Activated CD4-positive, alpha-beta T cell treated with anti-CD3 and anti-CD28 coated beads, Interleukin-2, amount 10 ng/mL, durations not matched to agents 24 days and 14 days (primary cell): ENCODE measurements around the gene UPP1. TPM values are rescaled to one million over a fixed set of nuclear protein-coding genes. Genes with fewer than 3 reads are reported as not detected.

Source experiments
- DNase-seq: peaks from one replicate; pipeline ENCODE4 v3.0.0; 2022
- H3K27ac Mint-ChIP-seq: one replicate; pipeline ENCODE4 v1.8.0; 2022; ENCODE audit warnings: mild to moderate bottlenecking, mixed read lengths
- H3K27me3 Mint-ChIP-seq: one replicate; pipeline ENCODE4 v1.8.0; 2022; ENCODE audit warnings: mixed read lengths
- H3K36me3 Mint-ChIP-seq: one replicate; pipeline ENCODE4 v1.8.0; 2022; ENCODE audit warnings: low read depth, mild to moderate bottlenecking, mixed read lengths
- H3K4me1 Mint-ChIP-seq: one replicate; pipeline ENCODE4 v1.8.0; 2021; ENCODE audit warnings: mixed read lengths
- H3K4me3 Mint-ChIP-seq: one replicate; pipeline ENCODE4 v1.8.0; 2022; ENCODE audit warnings: mild to moderate bottlenecking, moderate library complexity, mixed read lengths
- H3K9me3 Mint-ChIP-seq: one replicate; pipeline ENCODE4 v1.8.0; 2021; ENCODE audit warnings: mixed read lengths
- intact Hi-C: fragments of 100-400 bp; cut with micrococcal nuclease; formaldehyde crosslinking; loops from one replicate; pipeline ENCODE4 v1.15.1; 2023
- total RNA-seq: library from RNA; stranded (reverse); gene quantifications from 2 replicates; pipeline ENCODE4 v1.2.3, GENCODE V29; 2022

Gene UPP1
- 61.5 and 64.2 TPM in 2 replicates for total RNA-seq

DNA sequence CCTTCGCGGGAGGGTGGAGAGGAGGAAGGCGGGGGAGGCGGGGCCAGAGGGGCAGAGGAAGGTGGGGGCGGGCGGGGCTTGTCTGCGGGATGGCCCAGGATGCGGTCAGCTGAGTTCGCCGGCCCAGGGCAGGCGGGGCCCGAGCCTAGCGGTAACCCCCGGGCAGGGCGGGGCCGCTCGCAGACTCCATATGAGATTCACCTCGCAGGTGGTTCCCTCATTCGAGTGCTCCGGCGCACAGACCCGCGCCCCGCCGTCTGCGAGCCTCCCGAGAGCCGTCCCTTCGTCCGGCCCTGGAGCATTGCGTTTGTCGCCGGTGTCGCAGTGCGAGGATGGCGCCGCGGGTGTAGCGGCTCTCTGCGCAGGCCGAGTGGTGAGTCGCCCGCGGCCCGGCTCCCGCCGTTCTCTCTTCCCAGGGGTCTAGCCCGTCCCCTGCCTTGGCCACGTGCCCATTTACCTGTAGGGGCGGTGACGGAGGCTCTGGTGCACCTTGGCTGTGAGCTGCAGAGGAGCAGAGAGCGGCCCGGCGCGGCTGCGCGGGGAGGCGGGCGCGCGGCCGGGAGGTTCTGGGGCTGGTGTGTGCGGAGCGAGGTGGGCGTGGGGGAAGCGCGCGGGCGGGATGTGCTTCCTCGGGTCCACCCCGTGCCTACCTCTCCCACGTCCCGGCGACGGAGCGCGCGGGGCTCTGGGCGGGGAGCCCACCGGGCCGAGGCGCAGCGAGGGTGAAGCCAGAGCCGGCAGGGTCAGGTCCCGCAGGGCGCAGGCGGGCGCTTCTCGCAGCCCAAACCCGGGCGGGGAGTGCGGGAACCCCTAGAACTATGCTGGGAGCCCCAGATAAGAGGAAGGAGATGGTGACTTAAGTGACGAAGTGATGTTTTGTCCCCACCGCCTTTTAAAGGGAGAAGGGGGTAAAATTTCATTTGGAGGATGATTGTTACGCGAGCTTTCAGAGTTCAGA lies at the start of gene UPP1:
TSS of gene UPP1 (plus strand) at position 220 of the 958 bp plus-strand sequence. CDS start 5,519 bp downstream, outside the sequence.
- no peaks in the 10 kb centered on the region for H3K27me3 Mint-ChIP-seq
- peak; percentile 97 for DNase-seq
- H3K4me1 Mint-ChIP-seq: peaks cover 76% of the 10 kb centered on the region
- peak within 1 kb of the TSS; percentile 96 for H3K27ac Mint-ChIP-seq
- no peaks in the 10 kb centered on the region for H3K9me3 Mint-ChIP-seq
- H3K36me3 Mint-ChIP-seq: peaks cover 46% of the 10 kb centered on the region
- peak within 1 kb of the TSS; percentile 91 for H3K4me3 Mint-ChIP-seq
- intact Hi-C loops: loop anchor here (1.0 to 5.0 kb wide), 3 partner anchors 8 to 607 kb away; no protein-coding TSS in a partner anchor

DNA sequence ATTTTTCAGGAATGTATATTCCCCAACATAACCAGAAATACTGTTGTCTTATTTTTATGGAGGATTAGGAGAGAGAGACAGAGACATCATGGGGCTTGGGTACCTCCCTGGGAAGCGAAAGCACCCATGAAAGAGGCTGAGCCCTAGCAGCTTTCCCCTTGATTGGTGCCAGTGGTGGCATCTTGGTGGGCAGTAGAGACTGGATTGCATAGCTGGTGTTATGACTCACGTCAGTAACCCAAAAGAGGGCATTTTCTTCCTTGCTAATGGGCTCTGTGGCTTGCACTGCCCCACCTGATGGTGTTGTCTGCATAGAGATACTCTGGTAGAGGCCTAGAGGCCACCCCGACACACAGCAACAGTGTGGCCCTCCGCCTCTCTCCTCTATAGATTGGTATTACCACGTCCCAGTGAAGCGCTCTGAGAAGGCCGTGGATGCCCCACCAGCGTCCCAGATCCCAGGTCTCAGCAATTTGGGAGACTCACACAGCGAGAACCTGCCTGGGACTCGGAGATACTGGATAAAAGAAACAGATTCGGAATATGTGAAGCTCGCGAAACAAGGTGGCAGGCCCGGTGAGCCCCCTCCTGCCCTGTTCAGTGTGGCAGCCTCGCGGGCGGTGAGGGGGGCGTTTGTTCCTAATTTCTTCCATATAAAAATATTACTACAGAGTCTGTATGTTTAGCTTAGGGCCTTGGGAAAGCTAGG lies 48.0 kb upstream of the UPP1 start:
- peak overlapping the region; percentile 44 for H3K4me3 Mint-ChIP-seq
- no peaks in the 10 kb centered on the region for H3K36me3 Mint-ChIP-seq
- H3K9me3 Mint-ChIP-seq: no peaks in the 10 kb centered on the region
- H3K27ac Mint-ChIP-seq: peak overlapping the region; percentile 79
- H3K4me1 Mint-ChIP-seq: peaks cover 35% of the 10 kb centered on the region
- DNase-seq: no peak
- intact Hi-C loops: loop anchor here (1.0 kb wide), 1 partner anchor 44 kb away; no protein-coding TSS in a partner anchor
- peaks cover 27% of the 10 kb centered on the region for H3K27me3 Mint-ChIP-seq

- DNase-seq: no peak
- peak overlapping the region; percentile 79 for H3K27ac Mint-ChIP-seq
- H3K36me3 Mint-ChIP-seq: no peaks in the 10 kb centered on the region
- no peaks in the 10 kb centered on the region for H3K9me3 Mint-ChIP-seq
- peaks cover 35% of the 10 kb centered on the region for H3K4me1 Mint-ChIP-seq
- intact Hi-C loops: loop anchor here (1.0 kb wide), 1 partner anchor 44 kb away; no protein-coding TSS in a partner anchor
- H3K4me3 Mint-ChIP-seq: peak overlapping the region; percentile 44
- peaks cover 22% of the 10 kb centered on the region for H3K27me3 Mint-ChIP-seq
These were observed 47.5 kb upstream of the UPP1 start for GRCh38 chr7:48041653-48041970.

GRCh38 chr7:48042216-48042615 lies 46.8 kb upstream of the UPP1 start:
- intact Hi-C loops: no loop called here
- DNase-seq: no peak
- H3K4me1 Mint-ChIP-seq: peaks cover 36% of the 10 kb centered on the region

GRCh38 chr7:48042636-48043035 lies 46.4 kb upstream of the UPP1 start:
- DNase-seq: no peak
- no peaks in the 10 kb centered on the region for H3K36me3 Mint-ChIP-seq
- no peaks in the 10 kb centered on the region for H3K9me3 Mint-ChIP-seq
- H3K27ac Mint-ChIP-seq: peak overlapping the region; percentile 69
- H3K4me1 Mint-ChIP-seq: peaks cover 36% of the 10 kb centered on the region
- H3K27me3 Mint-ChIP-seq: peaks cover 12% of the 10 kb centered on the region
- intact Hi-C loops: no loop called here
- peak overlapping the region; percentile 30 for H3K4me3 Mint-ChIP-seq

More at GRCh38 chr7:48042216-48042615, 46.8 kb upstream of the UPP1 start:
- no peaks in the 10 kb centered on the region for H3K36me3 Mint-ChIP-seq
- H3K4me3 Mint-ChIP-seq: no peak overlapping the region
- no peaks in the 10 kb centered on the region for H3K9me3 Mint-ChIP-seq
- peaks cover 16% of the 10 kb centered on the region for H3K27me3 Mint-ChIP-seq
- peak overlapping the region; percentile 2 for H3K27ac Mint-ChIP-seq

GRCh38 chr7:48045195-48045765 lies 43.8 kb upstream of the UPP1 start:
- no peak for DNase-seq
- intact Hi-C loops: no loop called here
- peaks cover 37% of the 10 kb centered on the region for H3K4me1 Mint-ChIP-seq
- no peaks in the 10 kb centered on the region for H3K36me3 Mint-ChIP-seq
- H3K9me3 Mint-ChIP-seq: no peaks in the 10 kb centered on the region
- H3K27me3 Mint-ChIP-seq: no peaks in the 10 kb centered on the region
- peak overlapping the region; percentile 39 for H3K27ac Mint-ChIP-seq
- no peak overlapping the region for H3K4me3 Mint-ChIP-seq

DNA sequence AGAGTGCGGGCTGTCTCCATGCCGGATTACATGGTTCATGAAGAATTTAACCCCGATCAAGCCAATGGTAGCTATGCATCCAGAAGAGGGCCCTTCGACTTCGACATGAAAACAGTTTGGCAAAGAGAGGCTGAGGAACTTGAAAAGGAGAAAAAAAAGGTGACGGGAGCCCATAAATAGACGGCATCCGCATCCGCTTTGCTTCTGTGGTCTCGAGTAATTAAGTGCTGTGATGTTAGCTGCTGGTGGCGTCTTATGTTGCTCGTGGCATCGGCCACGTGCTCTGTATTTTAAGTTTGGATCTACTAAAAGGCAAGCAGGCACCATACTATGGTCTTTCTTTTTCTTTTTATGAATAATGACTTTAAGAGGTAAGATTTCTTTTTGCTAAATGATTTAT lies 42.6 kb upstream of the UPP1 start:
- Mint-ChIP-seq H3K4me1 (peaks cover 31% of the 10 kb centered on the region), H3K9me3 (no peaks in the 10 kb centered on the region), H3K27ac (peak overlapping the region; percentile 39), H3K27me3 (no peaks in the 10 kb centered on the region), H3K4me3 (no peak overlapping the region), H3K36me3 (no peaks in the 10 kb centered on the region)
- DNase-seq: peak; percentile 62
- intact Hi-C loops: no loop called here

GRCh38 chr7:48048113-48048512 lies 41.0 kb upstream of the UPP1 start:
- Mint-ChIP-seq H3K36me3 (no peaks in the 10 kb centered on the region), H3K9me3 (no peaks in the 10 kb centered on the region), H3K27ac (no peak overlapping the region), H3K4me3 (no peak overlapping the region), H3K4me1 (peaks cover 24% of the 10 kb centered on the region), H3K27me3 (no peaks in the 10 kb centered on the region)
- DNase-seq: no peak
- intact Hi-C loops: no loop called here

DNA sequence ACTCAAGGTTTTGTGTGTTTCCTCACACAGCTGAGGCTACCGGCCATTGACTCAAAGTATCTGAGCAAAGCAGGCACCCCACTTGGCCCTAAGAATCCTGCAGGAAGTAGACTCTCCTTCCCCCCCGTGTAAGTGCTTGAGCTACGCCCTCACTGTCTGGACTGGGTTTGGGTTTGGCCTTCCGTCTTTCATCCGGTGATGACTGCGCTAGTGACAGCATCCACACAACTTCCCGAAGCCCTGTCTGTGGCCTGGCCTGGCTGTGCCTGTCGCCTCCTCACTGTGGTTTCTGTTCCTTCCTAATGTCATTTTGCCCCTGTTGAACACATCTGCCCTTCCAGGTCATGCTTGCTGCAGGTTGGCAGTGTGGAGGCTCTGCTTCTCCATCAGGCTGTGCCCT lies 39.2 kb upstream of the UPP1 start:
- DNase-seq: no peak
- Mint-ChIP-seq H3K27me3 (no peaks in the 10 kb centered on the region), H3K4me1 (peaks cover 22% of the 10 kb centered on the region), H3K4me3 (no peak overlapping the region), H3K36me3 (no peaks in the 10 kb centered on the region), H3K9me3 (no peaks in the 10 kb centered on the region), H3K27ac (no peak overlapping the region)
- intact Hi-C loops: no loop called here

DNA sequence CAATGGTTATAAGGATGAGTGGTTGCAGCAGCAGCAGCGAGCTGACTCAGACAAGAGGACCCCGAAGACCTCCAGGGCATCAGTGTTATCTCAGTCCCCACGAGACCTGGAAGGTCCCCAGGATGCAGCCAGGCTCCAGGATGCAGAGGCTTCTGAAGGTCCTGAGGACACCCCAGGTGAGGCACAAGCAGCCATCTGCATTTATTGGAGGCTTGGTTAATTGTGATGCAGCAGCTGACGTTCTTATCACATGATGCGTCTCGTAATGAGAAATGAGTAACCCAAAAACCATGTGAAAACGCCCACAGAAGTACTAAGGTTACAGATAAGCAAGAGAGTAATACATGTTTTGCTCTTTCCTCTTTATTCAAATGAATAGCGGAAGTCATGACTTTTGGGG lies 36.3 kb upstream of the UPP1 start:
- Mint-ChIP-seq H3K4me3 (no peak overlapping the region), H3K27me3 (peaks cover 7% of the 10 kb centered on the region), H3K4me1 (peaks cover 11% of the 10 kb centered on the region), H3K9me3 (peaks cover 12% of the 10 kb centered on the region), H3K27ac (no peak overlapping the region), H3K36me3 (no peaks in the 10 kb centered on the region)
- intact Hi-C loops: loop anchor here (2.0 kb wide), 1 partner anchor 32 kb away; no protein-coding TSS in a partner anchor
- no peak for DNase-seq

DNA sequence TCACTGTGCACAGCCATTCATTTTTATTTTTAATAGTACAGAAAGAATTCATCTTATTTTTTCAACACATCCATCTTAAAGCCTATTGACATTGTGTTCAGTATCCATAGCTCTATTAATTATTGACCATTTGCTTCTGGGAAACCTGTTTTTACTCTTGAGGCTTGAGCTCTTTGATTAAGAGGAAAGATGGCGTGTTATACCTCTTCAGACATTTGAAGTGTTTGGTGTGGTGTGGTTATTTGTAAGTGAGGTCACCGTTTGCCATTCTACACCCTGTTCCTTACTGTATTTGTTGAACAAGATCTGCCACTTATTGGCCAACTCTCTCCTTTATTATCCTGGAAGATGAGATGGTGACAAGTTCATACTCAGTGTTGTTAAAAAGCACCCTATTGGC lies 35.3 kb upstream of the UPP1 start:
- intact Hi-C loops: loop anchor here (2.0 kb wide), 1 partner anchor 31 kb away; no protein-coding TSS in a partner anchor
- no peak overlapping the region for H3K27ac Mint-ChIP-seq
- peaks cover 12% of the 10 kb centered on the region for H3K9me3 Mint-ChIP-seq
- H3K36me3 Mint-ChIP-seq: no peaks in the 10 kb centered on the region
- DNase-seq: no peak
- peaks cover 11% of the 10 kb centered on the region for H3K4me1 Mint-ChIP-seq
- peaks cover 7% of the 10 kb centered on the region for H3K27me3 Mint-ChIP-seq
- no peak overlapping the region for H3K4me3 Mint-ChIP-seq

- Mint-ChIP-seq H3K36me3 (peaks cover 2% of the 10 kb centered on the region), H3K27ac (no peak overlapping the region), H3K4me1 (no peaks in the 10 kb centered on the region), H3K9me3 (peaks cover 19% of the 10 kb centered on the region), H3K4me3 (no peak overlapping the region), H3K27me3 (peaks cover 11% of the 10 kb centered on the region)
- intact Hi-C loops: no loop called here
- DNase-seq: no peak
These were observed 30.1 kb upstream of the UPP1 start for GRCh38 chr7:48058990-48059389.

GRCh38 chr7:48059706-48060105 lies 29.4 kb upstream of the UPP1 start:
- H3K9me3 Mint-ChIP-seq: peaks cover 22% of the 10 kb centered on the region
- intact Hi-C loops: no loop called here
- DNase-seq: peak; percentile 21
- H3K4me3 Mint-ChIP-seq: no peak overlapping the region
- H3K27me3 Mint-ChIP-seq: peaks cover 11% of the 10 kb centered on the region
- H3K4me1 Mint-ChIP-seq: no peaks in the 10 kb centered on the region
- H3K36me3 Mint-ChIP-seq: peaks cover 2% of the 10 kb centered on the region
- H3K27ac Mint-ChIP-seq: no peak overlapping the region
